Erythroblast (primary cell): ENCODE results near the gene SYN1.
"Not testable (repeated sequence)": the region's sequence is repeated elsewhere in the genome, so short reads cannot be mapped to it uniquely, and the experiment has no call there.

Experiments used
- DNase-seq, 2 experiments: peaks; one replicate each; lab custom pipeline; 2025; lab: John Stamatoyannopoulos, UW
- GATA1 ChIP-seq: IDR thresholded peaks from 2 replicates; pipeline ENCODE4 v1.6.1; 2011; ENCODE audit warnings: low read depth, mild to moderate bottlenecking, control low read depth, low read length, moderate library complexity
- POLR2A ChIP-seq: IDR thresholded peaks from 2 replicates; pipeline ENCODE4 v1.6.1; 2011; ENCODE audit warnings: mild to moderate bottlenecking, low read length

SYN1 gene

GRCh38 chrX:47621851-47622250 lies 2.2 kb upstream of the SYN1 start:
- TF ChIP-seq GATA1 (no peak), POLR2A (no peak)

GRCh38 chrX:47620303-47620685 lies 637 bp upstream of the SYN1 start:
- TF ChIP-seq GATA1 (no peak), POLR2A (no peak)
- no peak for DNase-seq

More at GRCh38 chrX:47621851-47622250, 2.2 kb upstream of the SYN1 start:
- no peak for DNase-seq

DNA sequence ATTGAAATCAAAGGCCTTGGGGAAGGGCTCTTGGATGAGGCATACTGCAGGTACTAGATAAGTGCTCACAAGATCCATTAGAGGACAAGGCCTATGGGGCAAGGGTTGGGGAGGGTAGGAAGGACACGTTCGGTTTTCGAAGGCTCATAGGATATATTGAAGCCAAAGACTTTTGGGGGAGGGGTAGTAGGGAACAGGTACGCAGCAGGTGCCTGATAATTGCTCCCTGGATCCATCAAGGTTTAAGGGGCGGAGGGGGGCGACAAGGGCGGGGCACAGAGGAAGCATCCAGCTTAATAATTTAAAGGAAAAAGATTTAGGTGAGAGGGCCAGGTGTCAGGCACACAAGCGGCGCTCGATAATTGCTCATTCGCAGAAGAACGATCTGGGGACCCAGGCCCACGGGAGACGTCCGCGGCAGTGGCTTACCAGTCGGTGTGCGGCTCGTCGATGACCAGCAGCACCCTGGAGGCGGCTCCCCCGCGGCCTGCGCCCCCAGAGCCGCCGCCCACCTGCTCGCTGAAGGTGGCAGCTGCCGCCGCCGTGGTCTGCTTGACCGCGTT lies 653 bp downstream of the SYN1 start:
- TF ChIP-seq GATA1 (no peak), POLR2A (no peak)
- no peak for DNase-seq

DNA sequence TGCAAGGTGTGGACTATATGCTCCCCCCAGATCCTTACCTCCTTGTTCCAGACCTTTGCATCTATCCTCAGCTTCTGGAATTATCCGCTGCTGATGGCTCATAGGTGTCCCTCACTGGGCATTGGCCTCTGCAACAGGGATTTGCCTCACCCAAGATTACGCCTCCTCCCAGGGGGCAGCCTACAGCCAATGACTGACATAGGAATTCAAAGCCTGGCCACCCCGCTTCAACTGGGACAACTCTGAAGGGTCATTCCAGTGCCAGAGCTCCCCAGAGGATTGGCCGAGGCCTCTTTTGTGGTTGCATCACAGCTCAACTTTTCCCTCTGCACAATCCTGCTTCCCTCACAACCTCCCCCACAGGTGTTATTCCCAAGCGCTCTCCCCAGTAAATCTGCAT lies 5.0 kb downstream of the SYN1 start:
- TF ChIP-seq POLR2A (no peak), GATA1 (no peak)
- no peak for DNase-seq

- peak in 1 of 2 experiments; percentile 27 for DNase-seq
- no peak for TF ChIP-seq POLR2A
- no peak for TF ChIP-seq GATA1
These were observed 6.6 kb downstream of the SYN1 start for GRCh38 chrX:47613082-47613481.

DNA sequence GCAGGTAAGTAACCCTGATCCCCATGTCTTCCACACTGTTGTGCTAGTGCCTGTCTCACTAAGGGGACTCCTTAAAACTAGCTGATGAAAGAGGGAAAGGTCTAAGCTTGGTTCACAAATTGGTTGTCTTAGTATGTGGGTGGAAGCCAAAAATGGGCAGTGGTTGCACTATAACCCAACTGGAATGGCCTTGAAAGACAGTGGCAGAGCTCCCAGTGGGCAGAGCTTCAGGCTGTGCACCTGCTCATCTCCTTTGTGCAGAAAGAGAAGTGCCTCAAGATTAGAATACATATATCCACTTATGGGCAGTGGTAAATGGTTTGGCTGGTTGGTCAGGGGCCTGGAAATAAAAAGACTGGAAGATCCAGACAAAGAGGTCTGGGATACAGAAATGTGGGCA lies 7.2 kb downstream of the SYN1 start:
- TF ChIP-seq GATA1 (no peak), POLR2A (no peak)
- DNase-seq, result no peak

DNA sequence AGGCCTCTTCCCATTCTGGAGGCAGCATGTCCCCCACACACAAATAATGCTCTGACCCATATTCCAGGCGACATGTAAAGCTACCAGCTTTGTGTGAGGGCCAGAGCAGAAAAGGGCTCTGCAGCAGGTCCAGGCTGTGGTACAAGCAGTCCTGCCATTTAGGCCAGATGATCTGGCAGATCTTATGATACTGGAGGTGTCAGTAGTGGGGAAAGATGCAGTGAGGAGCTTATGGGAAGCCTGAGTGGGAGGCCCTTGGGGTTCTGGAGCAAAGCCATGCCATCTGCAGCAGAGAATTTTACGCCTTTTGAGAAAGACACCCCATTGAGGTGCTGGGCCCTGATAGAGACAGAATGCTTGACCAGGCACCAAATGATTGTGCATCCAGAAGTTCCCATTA lies 7.7 kb downstream of the SYN1 start:
- no peak for DNase-seq
- TF ChIP-seq POLR2A, result no peak

DNA sequence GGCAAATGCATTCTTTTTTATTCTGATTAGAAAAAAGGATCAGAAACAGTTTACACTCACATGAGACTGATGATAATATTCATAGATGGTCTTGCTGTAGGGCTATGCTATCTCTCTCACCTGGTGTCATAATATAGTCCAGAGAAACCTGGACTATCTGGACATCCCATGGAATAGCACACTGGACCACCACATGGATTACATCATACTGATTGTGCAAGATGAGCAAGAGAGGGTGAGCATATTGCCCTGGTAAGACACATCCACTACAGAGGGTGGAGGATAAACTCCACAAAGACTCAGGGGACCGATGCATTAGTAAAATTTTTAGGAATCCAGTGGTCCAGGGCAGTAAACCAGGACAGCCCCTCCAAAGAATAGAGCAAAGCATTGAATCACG lies 8.2 kb downstream of the SYN1 start:
- no peak for DNase-seq
- TF ChIP-seq POLR2A (no peak), GATA1 (no peak)

DNA sequence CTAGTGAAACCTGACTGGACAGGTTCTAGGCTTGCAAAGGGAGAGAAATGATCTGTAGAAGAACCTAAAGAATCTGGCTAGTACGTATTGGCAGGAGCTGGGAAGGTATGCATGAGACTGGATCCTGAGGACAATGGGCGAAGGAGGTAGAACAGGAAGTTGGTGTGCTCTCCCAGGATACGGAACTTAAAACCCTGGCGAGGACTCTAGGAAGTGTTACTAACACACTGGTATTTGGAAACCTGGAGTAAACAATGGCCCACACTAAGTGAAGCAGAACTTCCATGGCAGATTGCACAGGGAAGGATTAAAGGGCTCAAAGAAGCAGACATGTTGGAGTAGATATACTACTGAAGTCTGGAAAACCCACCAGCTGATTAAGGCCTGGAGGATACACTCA lies 9.1 kb downstream of the SYN1 start:
- no peak for TF ChIP-seq POLR2A
- no peak for TF ChIP-seq GATA1

DNA sequence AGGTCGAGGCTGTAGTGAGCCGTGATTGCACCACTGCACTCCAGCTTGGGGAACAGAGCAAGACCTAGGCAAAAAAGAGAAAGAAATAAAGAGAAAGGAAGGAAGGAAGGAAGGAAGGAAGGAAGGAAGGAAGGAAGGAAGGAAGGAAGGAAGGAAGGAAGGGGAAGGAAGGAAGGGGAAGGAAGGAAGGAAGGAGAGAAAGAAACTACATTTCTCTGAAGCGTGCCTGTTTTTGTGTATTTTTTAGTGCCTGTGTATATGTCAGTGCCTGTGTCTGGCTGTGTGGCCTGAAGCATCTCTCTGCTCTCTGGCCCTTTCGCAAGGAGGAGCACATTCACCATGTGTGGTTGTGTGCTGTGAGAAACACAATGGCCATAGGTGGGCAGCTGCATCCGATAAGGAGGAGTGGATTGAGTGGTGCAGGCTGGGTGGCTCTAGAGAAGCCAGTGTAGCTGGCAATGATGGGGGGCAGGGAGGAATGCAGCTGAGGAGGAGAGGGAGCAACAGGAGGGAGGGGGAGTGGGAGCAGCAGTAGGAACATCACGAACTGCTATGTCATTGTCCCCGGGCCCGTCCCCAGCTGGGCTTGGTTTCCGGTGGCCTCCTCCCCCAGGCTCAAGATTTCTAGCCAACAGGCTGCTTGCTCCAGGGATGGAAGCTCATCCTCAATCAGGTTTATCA lies 11.4 kb downstream of the SYN1 start:
- no peak for TF ChIP-seq POLR2A
- TF ChIP-seq GATA1, result no peak
- DNase-seq, result no peak

More for the DNA sequence above, 9.1 kb downstream of the SYN1 start:
- DNase-seq, result no peak

- DNase-seq, result no peak
These were observed 12.6 kb downstream of the SYN1 start for GRCh38 chrX:47607091-47607490.

GRCh38 chrX:47605024-47605423 lies 14.6 kb downstream of the SYN1 start:
- no peak for DNase-seq
- TF ChIP-seq POLR2A (no peak), GATA1 (no peak)

More at GRCh38 chrX:47607091-47607490, 12.6 kb downstream of the SYN1 start:
- TF ChIP-seq POLR2A (no peak), GATA1 (no peak)

GRCh38 chrX:47603125-47603524 lies 16.5 kb downstream of the SYN1 start:
- not testable (repeated sequence) for DNase-seq

DNA sequence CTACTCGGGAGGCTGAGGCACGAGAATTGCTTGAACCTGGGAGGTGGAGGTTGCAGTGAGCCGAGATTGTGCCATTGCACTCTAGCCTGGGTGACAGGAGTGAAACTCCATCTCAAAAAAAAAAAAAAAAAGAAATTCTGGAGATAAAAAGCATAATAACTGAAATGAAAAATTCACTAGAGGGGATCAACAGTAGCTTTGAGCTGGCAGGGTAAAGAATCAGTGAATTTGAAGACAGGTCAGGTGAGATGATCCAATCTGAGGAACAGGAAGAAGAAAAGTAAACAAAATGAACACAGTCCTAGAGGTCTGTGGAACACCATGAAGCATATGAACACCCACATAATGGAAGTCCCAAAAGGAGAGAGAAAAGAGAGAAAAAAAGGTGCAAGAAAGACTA lies 22.4 kb downstream of the SYN1 start:
- TF ChIP-seq GATA1 (no peak), POLR2A (no peak)
- DNase-seq, result no peak

DNA sequence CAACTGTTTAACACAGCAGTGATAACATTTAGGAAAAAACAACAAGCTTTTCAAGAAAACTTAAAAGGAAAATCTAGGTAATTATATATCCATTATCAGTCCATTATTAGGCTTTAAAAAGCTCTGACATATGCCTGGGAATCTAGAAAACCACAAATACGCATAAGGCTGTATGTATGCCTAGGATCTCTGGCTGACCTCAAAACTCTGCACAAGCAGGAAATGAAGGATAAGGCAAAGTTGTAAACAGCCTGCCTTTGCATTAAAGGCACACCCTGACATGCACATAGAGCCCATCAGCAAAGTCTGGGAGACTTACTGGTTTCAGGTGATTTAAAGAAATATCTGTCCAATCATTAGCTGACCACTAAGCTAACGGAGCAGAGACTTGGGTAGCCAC lies 23.4 kb downstream of the SYN1 start:
- DNase-seq, result no peak
- TF ChIP-seq POLR2A, result no peak
- TF ChIP-seq GATA1, result no peak

DNA sequence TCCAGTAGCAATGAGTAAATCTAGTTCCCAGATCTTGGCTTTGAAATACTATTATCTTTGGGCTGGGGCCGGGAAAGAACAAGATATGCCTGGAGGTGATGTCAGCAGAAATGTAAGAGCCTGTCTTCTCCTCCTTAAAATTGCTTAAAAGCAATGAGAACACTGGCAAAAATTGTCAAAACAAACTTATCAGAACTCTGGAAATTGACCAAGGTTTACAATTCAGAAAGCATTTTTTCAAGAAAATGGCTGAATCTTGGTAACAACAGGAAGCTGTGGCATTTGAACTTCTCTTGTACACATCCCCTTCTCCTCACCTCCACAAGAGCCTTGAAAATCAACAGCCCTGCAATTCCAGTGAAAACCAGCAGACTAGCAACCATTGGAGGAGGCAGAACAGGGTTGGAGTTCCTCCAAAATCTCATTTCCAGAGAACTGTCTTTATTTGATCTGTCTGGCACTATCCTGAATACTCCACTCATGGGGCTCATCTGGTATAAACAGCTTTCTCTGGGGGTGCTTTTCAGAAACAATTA lies 23.9 kb downstream of the SYN1 start:
- DNase-seq, result no peak
- TF ChIP-seq GATA1 (no peak), POLR2A (no peak)
